Karpas-422 (cell line): ENCODE measurements around the gene PSTPIP1. TPM values are rescaled to one million over a fixed set of nuclear protein-coding genes. Genes with fewer than 3 reads are reported as not detected.

Experiments
- DNase-seq: peaks from one replicate; pipeline ENCODE4 v3.0.0-alpha.2; 2015
- H2AFZ ChIP-seq: fragments of 200-600 bp; sonication (generic); 2 replicates; pipeline ENCODE4 v1.6.1; 2014; ENCODE audit warnings: antibody characterized with exemption, low read length, mixed read lengths
- H3K27ac ChIP-seq: fragments of 200-600 bp; sonication (generic); 2 replicates; pipeline ENCODE4 v1.5.1; 2014; ENCODE audit warnings: mild to moderate bottlenecking, low read length, moderate library complexity
- H3K27me3 ChIP-seq: fragments of 200-600 bp; sonication (generic); 2 replicates; pipeline ENCODE4 v1.6.1; 2014; ENCODE audit warnings: low read length, mixed read lengths
- H3K36me3 ChIP-seq: fragments of 200-600 bp; sonication (generic); 2 replicates; pipeline ENCODE4 v1.6.1; 2014; ENCODE audit warnings: low read length, mixed read lengths; ENCODE audit not compliant: insufficient read depth
- H3K4me1 ChIP-seq: fragments of 200-600 bp; sonication (generic); 2 replicates; pipeline ENCODE4 v1.6.1; 2014; ENCODE audit warnings: mild to moderate bottlenecking, low read length, mixed read lengths
- H3K4me2 ChIP-seq: fragments of 200-600 bp; sonication (generic); 2 replicates; pipeline ENCODE4 v1.6.1; 2014; ENCODE audit warnings: low read length, low read depth, mild to moderate bottlenecking; ENCODE audit not compliant: poor library complexity, severe bottlenecking
- H3K4me3 ChIP-seq: fragments of 200-600 bp; sonication (generic); 2 replicates; pipeline ENCODE4 v1.5.1; 2014; ENCODE audit warnings: mild to moderate bottlenecking, antibody characterized with exemption, low read length, mixed read lengths
- H3K79me2 ChIP-seq: fragments of 200-600 bp; sonication (generic); 2 replicates; pipeline ENCODE4 v1.6.1; 2014; ENCODE audit warnings: mild to moderate bottlenecking, low read length, mixed read lengths
- H3K9ac ChIP-seq: fragments of 200-600 bp; sonication (generic); 2 replicates; pipeline ENCODE4 v1.6.0; 2014; ENCODE audit warnings: low read length
- H3K9me2 ChIP-seq: fragments of 200-600 bp; sonication (generic), shearing (Covaris generic); replicated peaks from 2 replicates; pipeline ENCODE4 v1.6.0; 2014; ENCODE audit warnings: mild to moderate bottlenecking, low read length, moderate library complexity; ENCODE audit not compliant: insufficient read depth
- H3K9me3 ChIP-seq: fragments of 300-700, 200-600 bp; sonication (generic); 2 replicates; pipeline ENCODE4 v1.6.1; 2014; ENCODE audit warnings: low read length, mixed read lengths
- H4K20me1 ChIP-seq: fragments of 200-600 bp; sonication (generic); 2 replicates; pipeline ENCODE4 v1.6.1; 2014; ENCODE audit warnings: mild to moderate bottlenecking, antibody characterized with exemption, low read length, low read depth; ENCODE audit not compliant: insufficient read depth
- total RNA-seq: library from RNA; depleted of rRNA; stranded (reverse); fragments of >200 nt; shearing (Covaris generic); gene quantifications from 2 replicates; pipeline ENCODE4 v1.2.3, GENCODE V29; 2014; ENCODE audit warnings: low replicate concordance

The PSTPIP1 gene
- total RNA-seq, 1 experiment from 2014 or later: 13.1 TPM

- H3K9me3 ChIP-seq: no peaks in the 10 kb centered on the region
- H3K79me2 ChIP-seq: no peaks in the 10 kb centered on the region
- no peaks in the 10 kb centered on the region for H4K20me1 ChIP-seq
- H3K36me3 ChIP-seq: no peaks in the 10 kb centered on the region
- no peak overlapping the region for H3K9ac ChIP-seq
- H2AFZ ChIP-seq: no peak overlapping the region
- no peak overlapping the region for H3K4me2 ChIP-seq
- H3K9me2 ChIP-seq: no peaks in the 10 kb centered on the region
- H3K27ac ChIP-seq: peak overlapping the region; percentile 17; the same call in 1 of the 2 replicates
- no peak overlapping the region for H3K4me3 ChIP-seq
- H3K4me1 ChIP-seq: peaks cover 44% of the 10 kb centered on the region
- H3K27me3 ChIP-seq: no peaks in the 10 kb centered on the region
- DNase-seq: no peak
These were observed 28.0 kb downstream of the PSTPIP1 start for GRCh38 chr15:77022646-77023575.

GRCh38 chr15:77023576-77024272, 28.8 kb downstream of the PSTPIP1 start:
- DNase-seq: no peak
- Histone ChIP-seq H3K79me2 (no peaks in the 10 kb centered on the region), H4K20me1 (no peaks in the 10 kb centered on the region), H3K4me3 (no peak overlapping the region), H3K36me3 (no peaks in the 10 kb centered on the region), H3K9me2 (no peaks in the 10 kb centered on the region), H3K4me1 (peaks cover 36% of the 10 kb centered on the region), H3K9me3 (no peaks in the 10 kb centered on the region), H2AFZ (no peak overlapping the region), H3K9ac (no peak overlapping the region), H3K4me2 (no peak overlapping the region), H3K27me3 (no peaks in the 10 kb centered on the region), H3K27ac (no peak overlapping the region)

DNA sequence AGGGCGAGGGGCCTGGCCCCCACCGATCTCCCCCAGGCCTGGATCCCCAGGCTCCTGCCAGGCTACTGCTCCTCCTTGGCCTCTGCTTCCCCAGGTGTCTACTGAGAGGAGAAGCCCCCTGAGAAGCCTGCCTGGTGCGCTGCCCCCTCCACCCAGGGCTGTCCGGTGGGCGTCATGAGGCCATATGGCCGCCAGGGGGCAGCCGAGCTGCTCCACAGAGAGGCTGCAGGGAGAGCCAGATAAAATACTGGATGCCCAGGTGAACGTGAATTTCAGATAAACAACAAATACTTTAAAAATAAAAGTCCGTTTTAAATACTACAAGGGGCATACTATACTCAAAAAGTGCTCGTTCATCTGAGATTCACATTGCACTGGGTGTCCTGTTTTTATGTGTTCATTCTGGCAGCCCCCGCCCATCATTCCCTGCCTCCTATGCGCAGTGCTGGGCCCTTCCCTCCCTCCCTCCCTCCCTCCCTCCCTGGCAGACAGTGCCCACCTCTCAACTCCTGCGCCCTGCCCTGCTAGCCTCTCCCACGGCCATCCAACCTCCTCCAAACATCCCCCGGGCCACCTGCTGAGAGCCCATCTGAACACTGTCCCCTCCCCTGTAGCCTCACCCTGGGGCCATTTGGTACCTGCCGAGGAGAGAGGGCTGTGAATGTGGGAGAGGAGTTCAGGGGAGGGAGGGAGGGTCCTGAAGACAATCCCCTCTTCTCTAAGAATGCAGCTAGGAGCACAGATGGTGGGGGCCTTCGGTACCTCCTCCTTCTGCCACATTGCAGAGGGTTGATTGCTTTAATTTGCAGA, 29.6 kb downstream of the PSTPIP1 start:
- Histone ChIP-seq H3K27me3 (no peaks in the 10 kb centered on the region), H3K9me2 (no peaks in the 10 kb centered on the region), H3K79me2 (no peaks in the 10 kb centered on the region), H3K4me2 (no peak overlapping the region), H3K4me1 (peaks cover 30% of the 10 kb centered on the region), H3K4me3 (no peak overlapping the region), H4K20me1 (no peaks in the 10 kb centered on the region), H2AFZ (no peak overlapping the region), H3K9ac (no peak overlapping the region), H3K36me3 (no peaks in the 10 kb centered on the region), H3K9me3 (no peaks in the 10 kb centered on the region), H3K27ac (no peak overlapping the region)
- DNase-seq: peak; percentile 89

- H3K9ac ChIP-seq: no peak overlapping the region
- H3K4me2 ChIP-seq: no peak overlapping the region
- H4K20me1 ChIP-seq: no peaks in the 10 kb centered on the region
- peaks cover 30% of the 10 kb centered on the region for H3K4me1 ChIP-seq
- no peak overlapping the region for H3K4me3 ChIP-seq
- H3K27me3 ChIP-seq: no peaks in the 10 kb centered on the region
- DNase-seq: no peak
- no peaks in the 10 kb centered on the region for H3K9me2 ChIP-seq
- H3K36me3 ChIP-seq: no peaks in the 10 kb centered on the region
- no peak overlapping the region for H3K27ac ChIP-seq
- no peaks in the 10 kb centered on the region for H3K9me3 ChIP-seq
- no peak overlapping the region for H2AFZ ChIP-seq
- no peaks in the 10 kb centered on the region for H3K79me2 ChIP-seq
These were observed 30.4 kb downstream of the PSTPIP1 start for GRCh38 chr15:77025083-77025901.

- no peaks in the 10 kb centered on the region for H3K79me2 ChIP-seq
- H3K9me3 ChIP-seq: no peaks in the 10 kb centered on the region
- H2AFZ ChIP-seq: no peak overlapping the region
- no peak overlapping the region for H3K4me3 ChIP-seq
- no peak overlapping the region for H3K27ac ChIP-seq
- H3K4me2 ChIP-seq: no peak overlapping the region
- no peaks in the 10 kb centered on the region for H3K36me3 ChIP-seq
- H3K27me3 ChIP-seq: no peaks in the 10 kb centered on the region
- no peak overlapping the region for H3K9ac ChIP-seq
- no peaks in the 10 kb centered on the region for H4K20me1 ChIP-seq
- no peaks in the 10 kb centered on the region for H3K9me2 ChIP-seq
- DNase-seq: no peak
- peaks cover 30% of the 10 kb centered on the region for H3K4me1 ChIP-seq
These were observed 31.1 kb downstream of the PSTPIP1 start for GRCh38 chr15:77025941-77026411.

DNA sequence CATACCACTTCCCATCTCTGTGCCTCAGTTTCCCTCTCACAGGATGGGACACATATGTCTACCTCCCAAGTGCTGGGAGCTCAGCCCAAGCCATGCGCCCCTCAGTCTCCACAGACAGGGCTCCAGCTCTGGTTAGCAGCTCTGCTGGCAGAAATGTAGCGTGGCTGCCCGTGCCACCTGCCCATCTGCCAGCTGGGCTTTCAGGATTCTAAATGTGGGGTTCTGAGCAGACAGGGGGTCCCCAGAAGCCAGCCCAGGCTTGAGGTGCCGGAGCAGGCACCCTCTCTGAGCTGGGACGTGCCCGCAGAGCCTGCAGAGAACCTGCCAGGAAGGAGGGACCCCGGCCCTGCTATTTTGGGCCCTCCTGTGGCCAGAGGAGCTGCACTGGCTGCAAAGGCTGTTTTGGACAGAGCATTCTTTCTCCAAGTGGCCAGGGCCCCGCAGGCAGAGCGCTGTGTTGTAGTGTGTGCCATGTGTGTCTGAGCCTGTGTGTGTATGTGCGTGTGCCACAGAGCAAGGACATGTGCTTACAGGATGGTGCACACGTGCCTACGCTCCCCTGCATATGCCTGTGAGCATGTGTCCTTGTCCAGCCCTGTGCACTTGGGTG, 31.7 kb downstream of the PSTPIP1 start:
- Histone ChIP-seq H3K36me3 (no peaks in the 10 kb centered on the region), H3K4me2 (no peak overlapping the region), H3K27ac (no peak overlapping the region), H4K20me1 (no peaks in the 10 kb centered on the region), H3K79me2 (no peaks in the 10 kb centered on the region), H3K9me3 (no peaks in the 10 kb centered on the region), H3K4me3 (no peak overlapping the region), H3K9me2 (no peaks in the 10 kb centered on the region), H3K9ac (no peak overlapping the region), H3K4me1 (peaks cover 31% of the 10 kb centered on the region), H2AFZ (no peak overlapping the region), H3K27me3 (no peaks in the 10 kb centered on the region)
- no peak for DNase-seq

- H3K9me2 ChIP-seq: no peaks in the 10 kb centered on the region
- no peak overlapping the region for H3K4me3 ChIP-seq
- no peaks in the 10 kb centered on the region for H4K20me1 ChIP-seq
- no peak overlapping the region for H3K27ac ChIP-seq
- H3K9ac ChIP-seq: no peak overlapping the region
- no peaks in the 10 kb centered on the region for H3K27me3 ChIP-seq
- H3K9me3 ChIP-seq: no peaks in the 10 kb centered on the region
- H2AFZ ChIP-seq: no peak overlapping the region
- no peak for DNase-seq
- no peaks in the 10 kb centered on the region for H3K79me2 ChIP-seq
- H3K36me3 ChIP-seq: no peaks in the 10 kb centered on the region
- H3K4me2 ChIP-seq: no peak overlapping the region
- H3K4me1 ChIP-seq: peaks cover 30% of the 10 kb centered on the region
These were observed 32.3 kb downstream of the PSTPIP1 start for GRCh38 chr15:77027111-77027696.
